MM.1S (cell line): ENCODE results near the gene FANCL.

Experiments used
- CTCF ChIP-seq: fragments of 300-600 bp; sonication (generic); IDR thresholded peaks from 2 replicates; pipeline ENCODE4 v1.5.1; 2016; ENCODE audit warnings: antibody characterized with exemption, low read length, mixed read lengths
- EZH2 ChIP-seq: fragments of 300-600 bp; sonication (generic); optimal IDR thresholded peaks from 2 replicates; pipeline ENCODE3; 2017; ENCODE audit warnings: low read depth, mild to moderate bottlenecking, antibody characterized with exemption, low read length, mixed read lengths

- no peak for TF ChIP-seq CTCF
- no peak for TF ChIP-seq EZH2
These were observed 119.1 kb downstream of the FANCL start for GRCh38 chr2:58122040-58122439.
